Naive thymus-derived CD8-positive, alpha-beta T cell (primary cell): Measurements from ENCODE around the gene ITPKB. TPM values are rescaled to one million over a fixed set of nuclear protein-coding genes. Genes with fewer than 3 reads are reported as not detected.
"Not testable (repeated sequence)": the region's sequence is repeated elsewhere in the genome, so short reads cannot be mapped to it uniquely, and the experiment has no call there.

ENCODE experiments used
- ATAC-seq, 2 donors: fragments of 150-1000 bp; cut with Tn5 transposase in 1 of 2; sonication (Bioruptor Pico), chemical (Tn5 transposase) in 1 of 2; 1 replicate in 1 of 2; 2 replicates in 1 of 2; pipeline ENCODE4 v1.10.0; 2021; ENCODE audit warnings: mild to moderate bottlenecking in 2 of 2, moderate library complexity in 2 of 2
- POLR2A ChIA-PET: fragments of 350-600 bp; sonication (Branson Sonifier 250); formaldehyde crosslinking; loops from one replicate; lab custom pipeline; 2021; ENCODE audit warnings: antibody characterized with exemption; lab: Charles Lee
- DNase-seq, 10 donors: peaks; one replicate each; pipeline versions ENCODE4 v3.0.0 to v3.0.0-alpha.2; 2020 to 2022
- H3K27ac Mint-ChIP-seq, 10 donors: one replicate each; pipeline ENCODE4 v1.8.0; 2020 to 2022; ENCODE audit warnings: mild to moderate bottlenecking in 10 of 10, mixed read lengths in 10 of 10, moderate library complexity in 4 of 10, inconsistent platforms in 1 of 10
- H3K27me3 Mint-ChIP-seq, 5 donors: one replicate each; pipeline ENCODE4 v1.8.0; 2021 to 2022; ENCODE audit warnings: mixed read lengths in 5 of 5
- H3K36me3 Mint-ChIP-seq, 3 donors: one replicate each; pipeline ENCODE4 v1.8.0; 2020 to 2022; ENCODE audit warnings: mixed read lengths in 3 of 3, mild to moderate bottlenecking in 2 of 3, inconsistent platforms in 1 of 3
- H3K4me1 Mint-ChIP-seq, 4 donors: one replicate each; pipeline ENCODE4 v1.8.0; 2021 to 2022; ENCODE audit warnings: mixed read lengths in 4 of 4
- H3K4me3 Mint-ChIP-seq, 10 donors: one replicate each; pipeline ENCODE4 v1.8.0; 2020 to 2022; ENCODE audit warnings: mild to moderate bottlenecking in 10 of 10, mixed read lengths in 10 of 10, moderate library complexity in 6 of 10, inconsistent platforms in 1 of 10
- H3K9me3 Mint-ChIP-seq, 9 donors: one replicate each; pipeline ENCODE4 v1.8.0; 2020 to 2022; ENCODE audit warnings: mixed read lengths in 9 of 9, mild to moderate bottlenecking in 3 of 9, inconsistent platforms in 1 of 9, moderate library complexity in 1 of 9
- polyA plus RNA-seq, 3 donors: library from polyadenylated mRNA; unstranded; fragments of 300-500 nt; fragmentation: Illumina TruSeq; gene quantifications; one replicate each; pipeline ENCODE4 v1.2.3, GENCODE V29; 2021
- total RNA-seq, 8 experiments: library from RNA in 2 of 8; stranded (reverse) in 2 of 8; gene quantifications; one replicate each; pipeline ENCODE4 v1.2.3 and lab custom pipeline; 2021 to 2026

ITPKB gene
- total and polyA plus RNA-seq, 5 experiments from 2014 or later: 72.3 to 185 (median 74.3) TPM

DNA sequence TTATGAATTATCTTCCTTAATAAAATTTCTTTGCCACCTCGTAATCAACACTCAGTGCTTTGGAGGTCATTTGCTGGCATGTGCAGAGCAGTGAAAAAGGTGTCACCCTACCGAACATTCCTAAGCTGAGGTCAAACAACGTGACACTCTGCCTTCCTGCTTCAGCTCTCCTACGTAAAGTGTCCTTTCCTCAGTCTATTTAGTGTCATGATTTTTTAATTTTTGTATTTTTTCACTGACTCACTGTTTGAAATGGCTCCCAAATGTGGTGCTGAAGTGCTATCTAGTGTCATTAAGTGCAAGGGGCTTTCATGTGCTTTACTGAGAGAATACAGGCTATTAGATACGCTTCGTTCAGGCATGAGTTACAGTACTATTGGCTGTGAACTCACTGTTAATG is 37.0 kb upstream of the ITPKB start:
- POLR2A ChIA-PET: interaction anchor here (1.1 kb wide), 1 partner anchor 37 kb away, joined by 5 read pairs; the partner anchor contains the start of gene ITPKB
- Mint-ChIP-seq H3K4me1 (peaks cover 2 to 11% (median 6%) of the 10 kb centered on the region in 4 donors), H3K9me3 (no peaks in the 10 kb centered on the region), H3K36me3 (no peaks in the 10 kb centered on the region), H3K4me3 (no peak overlapping the region), H3K27me3 (no peaks in the 10 kb centered on the region), H3K27ac (no peak overlapping the region)
- DNase-seq: no peak
- no peak for ATAC-seq

DNA sequence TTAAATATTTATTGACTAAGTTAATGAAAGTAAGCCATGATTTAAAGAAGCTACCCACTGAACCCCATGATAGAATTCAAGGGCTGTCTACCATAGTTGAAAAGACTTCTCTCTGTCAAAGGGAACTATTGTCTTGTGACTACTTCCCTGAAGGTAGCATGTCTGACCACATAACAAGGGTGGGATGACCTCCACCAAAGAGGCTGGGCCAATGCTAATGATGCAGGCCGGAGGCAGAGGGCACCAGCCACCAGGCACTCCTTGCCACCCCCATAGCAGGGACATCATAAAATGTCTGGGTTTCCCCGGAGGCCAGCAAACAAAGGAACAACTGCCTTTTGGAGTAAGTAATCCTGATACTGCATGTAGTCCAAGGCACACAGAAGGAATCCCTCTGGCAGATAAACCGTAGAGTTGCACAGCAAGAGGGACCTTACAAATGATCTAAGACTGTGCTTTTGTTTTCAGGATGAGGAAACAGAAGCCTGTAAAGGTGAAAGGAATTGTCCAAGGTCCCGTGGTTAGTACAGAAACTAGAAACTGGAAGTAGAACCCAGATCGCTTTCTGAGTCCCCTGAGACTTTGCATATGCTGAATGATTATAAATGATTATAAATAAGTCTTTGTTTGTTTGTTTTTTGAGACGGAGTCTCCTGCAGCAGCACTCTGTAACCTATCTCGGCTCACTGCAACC is 33.5 kb upstream of the ITPKB start:
- POLR2A ChIA-PET: no interaction called here
- H3K4me1 Mint-ChIP-seq: peaks cover 0 to 3% (median under 1%) of the 10 kb centered on the region in 4 donors
- H3K9me3 Mint-ChIP-seq: no peaks in the 10 kb centered on the region
- no peak overlapping the region for H3K4me3 Mint-ChIP-seq
- H3K27me3 Mint-ChIP-seq: no peaks in the 10 kb centered on the region
- ATAC-seq: no peak
- no peaks in the 10 kb centered on the region for H3K36me3 Mint-ChIP-seq
- DNase-seq: no peak
- H3K27ac Mint-ChIP-seq: no peak overlapping the region

DNA sequence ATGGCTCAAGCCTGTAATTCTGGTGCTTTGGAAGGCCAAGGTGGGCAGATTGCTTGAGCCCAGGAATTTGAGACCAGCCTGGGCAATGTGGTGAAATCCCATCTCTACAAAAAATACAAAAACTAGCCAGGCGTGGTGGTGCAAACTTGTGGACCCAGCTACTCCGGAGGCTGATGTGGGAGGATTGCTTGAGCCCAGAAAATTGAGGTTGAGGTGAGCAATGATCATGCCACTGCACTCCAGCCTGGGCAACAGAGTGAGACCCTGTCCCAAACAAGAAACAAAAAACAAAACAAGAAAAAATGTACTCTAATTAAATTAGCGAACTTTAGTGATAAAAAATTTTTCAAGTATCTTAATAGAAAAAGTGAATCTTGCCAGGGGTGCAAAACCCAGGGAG is 28.1 kb upstream of the ITPKB start:
- H3K36me3 Mint-ChIP-seq, POLR2A ChIA-PET, DNase-seq, H3K4me3 Mint-ChIP-seq, H3K9me3 Mint-ChIP-seq, ATAC-seq, H3K27me3 Mint-ChIP-seq: not testable (repeated sequence)
- Mint-ChIP-seq H3K4me1 (peaks cover 17 to 23% (median 21%) of the 10 kb centered on the region in 4 donors), H3K27ac (peak overlapping the region in 1 of 10 donors; percentile 15)

- Mint-ChIP-seq H3K9me3 (no peaks in the 10 kb centered on the region), H3K36me3 (no peaks in the 10 kb centered on the region), H3K4me3 (no peak overlapping the region), H3K27ac (peak overlapping the region in 1 of 10 donors; percentile 5), H3K4me1 (peaks cover 17 to 23% (median 21%) of the 10 kb centered on the region in 4 donors), H3K27me3 (peaks cover 0 to 2% (median 0%) of the 10 kb centered on the region in 5 donors)
- no peak for DNase-seq
- no peak for ATAC-seq
- POLR2A ChIA-PET: no interaction called here
These were observed 27.5 kb upstream of the ITPKB start for GRCh38 chr1:226766565-226766964.

DNA sequence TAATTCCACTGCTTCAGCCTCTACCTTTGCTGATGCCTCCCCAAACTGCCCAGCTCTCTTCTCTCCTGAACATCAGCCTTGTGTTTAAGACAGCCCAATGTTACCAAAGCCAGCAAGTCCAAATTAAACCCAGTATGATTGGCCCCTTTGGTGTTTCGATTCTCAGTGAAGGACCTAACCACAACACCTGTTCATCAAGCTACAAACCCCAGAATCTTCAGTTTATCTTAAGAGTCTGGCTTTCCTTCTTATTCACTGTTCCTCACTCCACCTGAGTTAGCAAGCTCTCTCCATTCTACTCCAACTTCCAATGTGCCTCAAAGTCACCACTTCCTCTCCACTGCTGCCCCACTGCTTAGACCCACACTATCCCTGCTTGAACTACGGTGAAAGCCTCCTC is 25.5 kb upstream of the ITPKB start:
- peak overlapping the region in 6 of 10 donors; percentile 3 to 56 (median 16) for H3K27ac Mint-ChIP-seq
- no peak for DNase-seq
- no peaks in the 10 kb centered on the region for H3K9me3 Mint-ChIP-seq
- peak; percentile 35 to 47 for ATAC-seq
- H3K4me1 Mint-ChIP-seq: peaks cover 15 to 23% (median 21%) of the 10 kb centered on the region in 4 donors
- H3K4me3 Mint-ChIP-seq: peak overlapping the region in 7 of 10 donors; percentile 1 to 37 (median 11)
- peaks cover 0 to 2% (median 0%) of the 10 kb centered on the region in 5 donors for H3K27me3 Mint-ChIP-seq
- no peaks in the 10 kb centered on the region for H3K36me3 Mint-ChIP-seq
- POLR2A ChIA-PET: interaction anchor here (0.6 to 1.6 kb wide), 3 partner anchors 9 to 25 kb away, joined by 3 to 5 read pairs (median 3); partner anchors contain the start of gene ITPKB

DNA sequence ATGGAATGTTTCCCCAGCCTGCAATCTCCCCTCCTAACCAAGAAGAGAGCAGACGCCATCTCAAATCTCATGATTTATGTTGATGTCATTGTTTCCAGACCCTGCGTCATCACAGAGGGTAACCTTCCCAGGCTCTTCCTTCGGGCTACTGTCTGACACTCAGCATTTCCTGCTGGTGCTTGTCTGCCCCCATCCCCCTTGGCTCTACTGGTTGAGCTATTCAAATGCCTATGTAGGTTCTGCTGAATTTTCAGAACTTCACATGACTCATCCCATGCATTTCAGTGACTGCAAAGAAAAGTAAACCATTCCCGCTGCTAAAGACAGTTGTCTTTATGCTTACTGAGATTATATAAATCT is 24.8 kb upstream of the ITPKB start:
- peak in 1 of 2 donors; percentile 58 for ATAC-seq
- Mint-ChIP-seq H3K27ac (peak overlapping the region in 2 of 10 donors; percentile 48 to 62), H3K4me3 (peak overlapping the region in 1 of 10 donors; percentile 28), H3K4me1 (peaks cover 15 to 23% (median 21%) of the 10 kb centered on the region in 4 donors), H3K36me3 (no peaks in the 10 kb centered on the region), H3K27me3 (peaks cover 0 to 2% (median 0%) of the 10 kb centered on the region in 5 donors), H3K9me3 (no peaks in the 10 kb centered on the region)
- DNase-seq: no peak
- POLR2A ChIA-PET: interaction anchor here (0.9 to 1.6 kb wide), 2 partner anchors 8 to 18 kb away, joined by 3 to 5 read pairs; no protein-coding TSS in a partner anchor

DNA sequence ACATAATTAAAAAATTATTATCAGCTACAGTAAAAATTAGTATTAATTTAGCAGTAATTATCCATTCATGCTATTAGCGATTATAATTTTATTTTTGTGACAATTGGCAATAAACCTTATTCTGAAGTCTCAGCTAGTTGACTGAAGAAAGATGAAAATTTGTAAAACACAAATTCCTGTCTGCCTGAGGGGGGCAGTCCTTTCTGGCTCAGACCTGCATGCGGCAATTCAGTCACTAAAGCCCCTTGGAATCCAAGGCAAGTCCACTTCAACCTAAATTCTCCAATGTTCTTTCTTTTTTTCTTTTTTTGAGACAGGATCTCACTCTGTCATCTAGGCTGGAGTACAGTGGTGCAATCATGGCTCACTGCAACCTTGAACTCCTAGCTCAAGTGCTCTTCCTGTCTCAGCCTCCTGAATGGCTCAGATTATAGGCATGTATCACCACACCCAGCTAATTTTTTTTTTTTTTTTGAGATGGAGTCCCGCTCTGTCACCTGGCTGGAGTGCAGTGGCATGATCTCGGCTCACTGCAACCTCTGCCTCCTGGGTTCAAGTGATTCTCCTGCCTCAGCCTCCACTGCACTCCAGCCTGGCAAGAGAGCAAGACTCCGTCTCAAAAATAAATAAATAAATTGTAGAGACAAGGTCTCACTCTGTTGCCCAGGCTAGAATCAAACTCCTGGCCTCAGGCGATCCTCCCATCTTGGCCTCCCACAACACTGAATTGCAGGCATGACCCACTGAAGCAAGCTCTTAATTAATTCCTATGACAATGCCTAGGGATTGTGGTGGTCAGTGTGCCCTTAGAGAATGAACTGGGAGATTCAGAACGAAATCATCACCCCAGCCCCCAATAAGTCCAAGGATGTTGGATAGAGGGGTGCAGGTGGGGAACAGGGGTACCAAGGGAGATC is 24.2 kb upstream of the ITPKB start:
- H3K27ac Mint-ChIP-seq: no peak overlapping the region
- POLR2A ChIA-PET: interaction anchor here (0.5 to 1.6 kb wide), 5 partner anchors 8 to 879 kb away, joined by 3 to 6 read pairs (median 5); partner anchors contain the start of gene ITPKB
- H3K36me3 Mint-ChIP-seq: no peaks in the 10 kb centered on the region
- H3K9me3 Mint-ChIP-seq: no peaks in the 10 kb centered on the region
- no peak for ATAC-seq
- peaks cover 15 to 23% (median 21%) of the 10 kb centered on the region in 4 donors for H3K4me1 Mint-ChIP-seq
- H3K27me3 Mint-ChIP-seq: peaks cover 0 to 2% (median 0%) of the 10 kb centered on the region in 5 donors
- no peak overlapping the region for H3K4me3 Mint-ChIP-seq
- DNase-seq: no peak

DNA sequence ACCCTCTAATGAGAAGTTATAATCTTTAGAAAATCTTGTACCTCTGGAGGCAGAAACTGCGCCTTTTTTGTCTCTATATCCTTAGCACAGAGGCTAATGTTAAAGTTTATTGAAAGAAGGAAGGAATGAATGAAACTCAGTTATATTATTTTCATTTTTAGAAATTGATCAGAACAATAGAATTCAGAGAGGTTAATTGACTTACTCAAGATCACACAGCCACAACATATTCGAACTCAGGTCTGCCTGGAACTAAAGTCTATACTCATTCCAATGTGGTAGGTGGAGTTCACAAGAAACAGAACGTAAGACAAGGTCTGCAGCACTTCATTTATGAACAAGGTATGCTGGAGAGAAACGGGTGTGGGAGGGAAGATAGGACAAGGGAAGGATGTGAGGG is 23.0 kb upstream of the ITPKB start:
- H3K4me1 Mint-ChIP-seq: peaks cover 15 to 23% (median 21%) of the 10 kb centered on the region in 4 donors
- ATAC-seq (no peak), DNase-seq (no peak)
- POLR2A ChIA-PET: no interaction called here
- no peaks in the 10 kb centered on the region for H3K36me3 Mint-ChIP-seq
- no peak overlapping the region for H3K27ac Mint-ChIP-seq
- peaks cover 0 to 2% (median 0%) of the 10 kb centered on the region in 5 donors for H3K27me3 Mint-ChIP-seq
- H3K9me3 Mint-ChIP-seq: no peaks in the 10 kb centered on the region
- H3K4me3 Mint-ChIP-seq: no peak overlapping the region

DNA sequence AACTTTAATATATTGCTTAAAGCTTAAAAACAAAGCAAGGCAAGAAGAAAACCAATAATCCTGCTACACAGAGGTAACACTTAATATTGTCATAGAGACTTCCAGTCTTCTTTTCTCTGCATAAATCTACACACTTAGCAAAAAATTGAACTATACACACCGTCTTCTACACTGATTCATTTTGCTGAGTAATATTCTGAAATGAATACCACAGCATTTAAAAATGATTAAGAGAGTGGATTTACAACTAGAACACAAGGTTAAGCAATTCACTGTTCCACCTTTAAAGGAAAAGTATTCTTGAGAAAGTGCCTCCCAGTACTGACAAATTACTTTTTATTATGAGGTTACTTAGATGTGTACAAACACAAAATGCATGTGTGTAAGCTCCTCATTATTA is 22.2 kb upstream of the ITPKB start:
- Mint-ChIP-seq H3K27me3 (peaks cover 0 to 2% (median 0%) of the 10 kb centered on the region in 5 donors), H3K27ac (peak overlapping the region in 1 of 10 donors; percentile 15), H3K4me1 (peaks cover 15 to 28% (median 22%) of the 10 kb centered on the region in 4 donors), H3K36me3 (no peaks in the 10 kb centered on the region), H3K4me3 (no peak overlapping the region), H3K9me3 (no peaks in the 10 kb centered on the region)
- ATAC-seq (no peak), DNase-seq (no peak)
- POLR2A ChIA-PET: no interaction called here

DNA sequence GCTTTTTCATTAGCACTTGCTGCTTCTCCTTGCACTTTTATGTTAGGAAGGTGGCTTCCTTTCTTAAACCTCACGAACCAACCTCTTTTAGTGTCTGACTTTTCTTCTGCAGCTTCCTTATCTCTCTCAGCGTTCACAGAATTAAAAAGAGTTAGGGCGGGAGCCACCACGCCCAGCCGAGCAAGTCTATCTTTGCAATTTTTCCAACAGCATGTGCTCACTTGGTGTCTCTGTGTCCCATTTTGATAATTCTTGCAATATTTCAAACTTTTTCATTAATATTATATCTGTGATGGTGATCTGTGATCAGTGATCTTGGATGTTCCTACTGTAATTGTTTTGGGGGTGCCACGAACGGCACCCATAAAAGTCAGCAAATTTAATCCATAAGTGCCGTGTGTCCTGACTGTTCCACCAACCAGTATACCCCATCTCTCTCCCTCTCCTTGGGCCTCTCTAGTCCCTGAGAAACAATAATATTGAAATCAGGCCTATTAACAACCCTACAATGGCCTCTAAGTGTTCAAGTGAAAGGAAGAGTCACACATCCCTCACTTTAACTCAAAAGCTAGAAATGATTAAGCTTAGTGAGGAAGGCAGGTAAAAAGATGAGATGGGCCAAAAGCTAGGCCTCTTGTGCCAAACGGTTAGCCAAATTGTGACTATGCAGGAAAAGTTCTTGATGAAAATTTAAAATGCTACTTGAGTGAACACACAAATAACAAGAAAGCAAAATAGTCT is 15.9 kb upstream of the ITPKB start:
- DNase-seq: peak in 1 of 10 donors; percentile 19
- Mint-ChIP-seq H3K4me3 (peak overlapping the region in 6 of 10 donors; percentile 2 to 52 (median 12)), H3K9me3 (no peaks in the 10 kb centered on the region), H3K27ac (peak overlapping the region in 8 of 10 donors; percentile 14 to 72 (median 54)), H3K27me3 (no peaks in the 10 kb centered on the region), H3K36me3 (no peaks in the 10 kb centered on the region), H3K4me1 (peaks cover 19 to 38% (median 30%) of the 10 kb centered on the region in 4 donors)
- POLR2A ChIA-PET: interaction anchor here (0.5 to 1.5 kb wide), 5 partner anchors 9 to 62 kb away, joined by 3 to 5 read pairs (median 5); partner anchors contain the start of gene ITPKB
- ATAC-seq: no peak

- POLR2A ChIA-PET: interaction anchor here (1.2 kb wide), 1 partner anchor 8 kb away, joined by 4 read pairs; no protein-coding TSS in a partner anchor
- no peaks in the 10 kb centered on the region for H3K9me3 Mint-ChIP-seq
- H3K27ac Mint-ChIP-seq: peak overlapping the region in 4 of 10 donors; percentile 33 to 89 (median 44)
- H3K27me3 Mint-ChIP-seq: no peaks in the 10 kb centered on the region
- H3K4me1 Mint-ChIP-seq: peaks cover 19 to 38% (median 32%) of the 10 kb centered on the region in 4 donors
- DNase-seq: no peak
- ATAC-seq: no peak
- no peaks in the 10 kb centered on the region for H3K36me3 Mint-ChIP-seq
- H3K4me3 Mint-ChIP-seq: peak overlapping the region in 3 of 10 donors; percentile 3 to 27 (median 23)
These were observed 15.0 kb upstream of the ITPKB start for GRCh38 chr1:226754097-226754496.

DNA sequence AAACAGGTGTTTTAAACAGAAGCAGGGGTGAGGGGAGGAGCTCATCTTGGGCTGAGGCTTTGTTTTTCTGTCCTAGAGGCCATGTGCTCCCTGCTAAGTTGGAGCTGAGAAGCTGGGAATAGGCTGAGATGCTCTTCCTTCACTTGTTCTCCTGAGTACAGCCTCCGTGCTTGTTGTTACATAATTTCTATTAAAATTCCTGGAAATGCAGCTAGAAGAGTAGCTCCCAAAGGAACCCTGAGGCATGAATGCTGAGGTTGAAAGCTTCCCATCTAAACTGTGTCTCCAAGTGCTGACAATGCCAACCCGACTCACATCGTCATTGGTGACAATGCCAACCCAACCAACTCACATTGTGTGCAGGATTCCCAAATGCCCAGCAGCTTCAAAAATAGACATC is 12.6 kb upstream of the ITPKB start:
- H3K4me1 Mint-ChIP-seq: peaks cover 23 to 47% (median 40%) of the 10 kb centered on the region in 4 donors
- H3K36me3 Mint-ChIP-seq: no peaks in the 10 kb centered on the region
- H3K27ac Mint-ChIP-seq: peak overlapping the region in 2 of 10 donors; percentile 12 to 27
- no peak overlapping the region for H3K4me3 Mint-ChIP-seq
- H3K9me3 Mint-ChIP-seq: no peaks in the 10 kb centered on the region
- POLR2A ChIA-PET: interaction anchor here (0.7 to 1.7 kb wide), 2 partner anchors 11 to 13 kb away, joined by 5 read pairs; partner anchors contain the start of gene ITPKB
- DNase-seq (no peak), ATAC-seq (no peak)
- no peaks in the 10 kb centered on the region for H3K27me3 Mint-ChIP-seq
